NCI-H2029 treated with DMSO at 0.1 percent for 48 hours (cell line): ENCODE measurements around the gene SCRN2.

Source experiments
- DNase-seq: peaks from one replicate; lab custom pipeline; 2025; lab: John Stamatoyannopoulos, UW

SCRN2 gene

GRCh38 chr17:47840742-47841487 is at the start of gene SCRN2:
Gene SCRN2, minus strand, starts transcription at chr17:47841273. Its CDS starts 430 bp downstream, at chr17:47840843.
- DNase-seq: peak; percentile 46

DNA sequence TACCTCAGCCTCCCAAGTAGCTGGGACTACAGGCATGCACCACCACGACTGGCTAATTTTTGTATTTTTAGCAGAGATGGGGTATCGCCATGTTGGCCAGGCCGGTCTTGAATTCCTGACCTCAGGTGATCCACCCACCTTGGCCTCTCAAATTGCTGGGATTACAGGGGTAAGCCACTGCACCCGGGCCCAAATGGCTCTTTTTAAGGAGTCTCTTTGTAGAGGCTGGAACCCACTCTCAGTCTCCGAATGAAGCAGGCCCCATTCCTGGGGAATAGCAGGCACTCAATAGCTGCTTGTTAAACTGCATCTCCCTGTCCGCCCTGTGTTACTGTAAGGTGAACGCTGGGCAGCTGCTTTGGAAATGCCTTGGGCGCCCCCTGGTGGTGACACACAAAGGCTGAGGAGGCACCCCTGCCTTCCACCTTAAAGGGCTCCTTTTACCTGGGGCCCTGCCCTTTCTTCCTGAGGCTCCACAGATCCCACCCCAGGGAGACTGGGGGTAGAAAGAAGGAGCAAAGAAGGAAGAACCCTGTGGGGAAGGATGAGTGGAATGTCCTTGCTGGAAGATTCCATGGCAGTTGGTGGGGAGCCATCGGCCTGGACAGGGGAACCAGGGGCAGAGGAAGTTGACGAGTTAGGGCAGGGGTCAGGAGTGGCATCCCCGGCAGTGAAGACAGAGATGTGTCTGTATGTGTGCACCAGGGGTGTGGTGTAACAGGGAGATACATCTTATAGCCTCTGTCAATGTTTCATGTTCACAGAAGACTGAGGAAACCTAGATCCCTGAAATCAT is 48.9 kb upstream of the SCRN2 start:
- DNase-seq: peak; percentile 30

GRCh38 chr17:47888293-47888692 is 47.2 kb upstream of the SCRN2 start:
- DNase-seq: no peak

DNA sequence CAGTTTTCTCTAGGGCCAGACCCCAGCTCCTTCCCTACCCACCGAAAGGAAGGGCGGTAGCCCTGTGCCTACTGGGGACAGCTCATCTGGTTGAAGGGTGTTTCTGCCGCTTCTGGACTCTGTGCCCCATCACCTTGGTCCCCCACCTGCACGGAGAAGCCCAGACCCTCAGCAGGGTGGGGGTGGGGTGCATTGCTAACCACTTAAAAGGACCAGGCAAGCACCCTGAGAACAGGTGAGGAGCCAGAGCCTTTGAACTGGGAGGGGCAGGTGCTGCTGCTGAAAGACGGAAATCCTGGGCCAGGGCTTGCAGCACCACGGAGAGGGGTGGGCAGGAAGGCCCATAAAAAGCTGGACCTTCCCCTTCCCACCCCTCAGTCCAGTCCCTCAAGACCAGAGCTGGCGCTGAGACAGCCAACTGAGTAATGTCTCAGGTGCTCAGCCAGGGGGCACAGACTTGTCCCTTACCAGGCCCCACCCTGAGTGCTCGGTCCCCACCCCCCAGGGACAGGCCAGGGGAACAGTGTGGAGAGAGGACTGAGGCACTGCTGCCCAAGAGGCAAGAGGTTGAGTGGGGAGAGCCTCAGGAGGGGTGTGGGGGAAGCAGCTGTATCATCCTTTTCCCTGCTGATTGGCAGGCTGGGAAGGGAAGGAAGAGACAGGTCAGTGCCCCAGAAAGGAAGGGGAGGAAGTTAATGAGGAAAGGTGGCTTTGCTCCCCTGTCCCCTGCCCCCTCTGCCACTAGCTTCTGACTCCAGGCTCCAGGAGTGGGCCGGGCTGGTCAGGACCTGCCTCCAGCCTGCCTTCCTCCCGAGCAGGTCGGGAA is 44.0 kb upstream of the SCRN2 start:
- DNase-seq: no peak

- no peak for DNase-seq
These were observed 43.3 kb upstream of the SCRN2 start for GRCh38 chr17:47884427-47884740.

GRCh38 chr17:47883589-47884426 is 42.7 kb upstream of the SCRN2 start:
- no peak for DNase-seq

GRCh38 chr17:47882695-47883588 is 41.9 kb upstream of the SCRN2 start:
- DNase-seq: no peak

DNA sequence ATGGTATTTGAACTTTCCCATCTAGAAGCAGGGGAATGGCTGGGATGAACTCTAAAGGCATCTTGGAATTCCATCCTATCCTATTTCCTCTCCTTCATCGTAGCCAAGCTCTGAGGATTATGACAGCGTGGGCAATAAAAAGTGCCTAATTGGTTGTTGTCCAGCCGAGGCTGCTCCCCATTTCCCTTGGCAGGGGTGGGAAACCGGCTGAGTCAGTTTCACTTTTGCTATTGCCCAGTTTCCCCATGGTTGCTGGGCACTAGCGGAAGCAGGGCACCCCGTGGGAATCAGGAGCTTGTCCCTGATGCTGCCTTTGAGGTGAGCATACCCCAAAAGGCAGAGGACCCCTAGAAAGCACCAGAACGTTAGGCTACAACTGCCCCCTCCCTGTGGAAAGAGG is 41.2 kb upstream of the SCRN2 start:
- DNase-seq: no peak

DNA sequence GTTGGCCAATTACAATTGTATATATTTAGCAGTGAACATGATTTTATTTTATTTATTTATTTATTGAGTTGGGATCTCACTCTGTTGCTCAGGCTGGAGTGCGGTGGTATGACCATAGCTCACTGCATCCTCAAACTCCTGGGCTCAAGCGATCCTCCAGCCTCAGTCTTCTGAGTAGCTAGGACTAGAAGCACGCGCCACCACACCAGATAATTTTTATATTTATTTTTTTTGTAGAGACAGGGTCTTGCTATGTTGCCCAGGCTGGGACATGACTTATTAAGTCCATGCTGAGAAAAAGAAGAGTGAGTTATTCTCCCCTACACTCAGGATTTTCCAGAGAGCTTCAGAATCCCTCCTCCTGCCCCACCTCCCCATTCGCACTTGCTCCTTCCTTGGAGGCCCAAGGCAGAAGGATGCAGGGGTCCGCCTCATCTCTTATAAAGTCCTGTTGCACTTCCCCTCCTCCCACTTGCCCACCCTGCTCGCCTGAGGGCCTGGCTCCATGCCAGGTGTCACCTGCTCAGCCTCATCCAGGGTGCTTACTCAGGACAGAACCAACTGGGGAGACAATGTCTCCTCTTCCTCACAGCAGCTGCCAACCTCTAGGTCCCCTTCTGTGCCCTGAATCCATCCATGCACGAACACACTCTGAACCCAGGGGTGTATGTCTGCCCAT is 38.8 kb upstream of the SCRN2 start:
- DNase-seq: no peak

DNA sequence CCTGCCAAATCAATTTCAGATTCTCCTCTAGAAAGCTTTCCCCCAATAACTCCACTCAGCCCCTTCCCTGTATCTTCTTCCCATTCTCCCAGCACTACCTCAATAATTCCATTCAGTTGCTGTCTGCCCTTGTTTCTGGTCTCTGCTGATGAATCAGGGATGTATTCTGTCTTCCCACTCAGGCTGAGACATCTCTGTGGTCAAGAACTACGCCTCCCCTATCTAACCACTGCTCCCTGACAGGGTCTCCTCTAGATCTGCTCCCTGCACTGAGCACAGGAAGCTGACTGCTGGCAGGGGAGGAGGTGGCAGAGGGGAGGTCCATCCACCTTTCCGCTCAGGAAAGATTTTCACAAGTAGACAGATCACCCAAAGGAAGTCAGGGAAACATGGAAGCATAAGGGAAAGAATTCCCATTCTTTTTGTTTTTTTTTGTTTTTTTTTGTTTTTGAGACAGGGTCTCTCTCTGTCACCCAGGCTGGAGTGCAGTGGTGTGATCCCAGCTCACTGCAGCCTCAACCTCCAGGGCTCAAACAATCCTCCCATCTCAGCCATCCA is 38.0 kb upstream of the SCRN2 start:
- DNase-seq: no peak

- DNase-seq: no peak
These were observed 37.3 kb upstream of the SCRN2 start for GRCh38 chr17:47878203-47879027.

GRCh38 chr17:47877368-47878034 is 36.4 kb upstream of the SCRN2 start:
- no peak for DNase-seq

DNA sequence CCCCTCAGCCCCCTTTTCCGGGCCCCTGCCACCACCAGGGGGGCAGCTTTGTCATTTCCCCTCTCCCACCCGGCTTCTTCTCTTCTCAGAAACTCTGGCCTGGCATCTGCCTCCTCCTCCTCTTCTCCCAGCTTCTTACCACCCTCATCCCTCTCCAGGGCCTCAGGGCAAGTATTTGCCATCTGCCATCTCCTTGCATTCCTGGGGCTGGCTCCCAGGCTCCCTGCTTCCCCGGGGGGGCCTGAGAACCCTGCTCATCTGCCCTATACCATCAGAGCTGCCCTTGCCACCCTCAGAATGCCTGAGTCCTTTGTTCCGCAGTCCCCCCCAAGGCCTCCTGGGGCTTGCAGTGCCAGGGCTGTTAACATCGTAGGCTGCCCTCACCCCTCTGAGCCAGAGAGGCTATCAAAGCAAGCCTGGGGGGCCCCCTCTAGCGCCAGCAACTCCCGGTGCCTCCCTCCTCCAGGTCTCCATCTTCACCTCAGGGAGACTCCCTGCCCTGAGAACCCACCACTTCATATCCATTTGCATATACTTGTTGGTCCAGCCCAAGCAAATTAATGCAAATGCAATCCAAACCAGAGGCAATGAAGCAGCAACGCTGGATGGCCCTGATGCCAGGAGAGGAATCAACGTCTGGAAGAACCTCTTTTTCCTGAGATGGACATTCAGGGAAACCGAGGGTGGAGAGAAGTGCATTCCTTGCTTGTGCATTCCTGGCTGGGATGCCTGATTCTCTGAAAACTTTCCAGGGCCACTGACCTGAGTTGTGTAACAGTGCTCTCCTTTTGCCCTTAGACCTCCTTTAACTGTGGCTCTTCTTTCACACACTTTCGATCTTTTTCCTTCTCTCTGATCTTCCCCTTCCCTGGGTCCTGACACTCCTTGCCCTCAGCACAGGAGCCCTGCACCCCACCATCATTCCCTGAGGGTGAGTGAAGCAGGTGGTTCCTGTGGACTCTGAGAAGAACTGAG is 34.2 kb upstream of the SCRN2 start:
- no peak for DNase-seq

- no peak for DNase-seq
These were observed 32.4 kb upstream of the SCRN2 start for GRCh38 chr17:47873200-47874090.

GRCh38 chr17:47872651-47873161 is 31.6 kb upstream of the SCRN2 start:
- DNase-seq: no peak
